GM23338 (cell line): ENCODE data around the gene ZYX. TPM values are rescaled to one million over a fixed set of nuclear protein-coding genes. Genes with fewer than 3 reads are reported as not detected.

ENCODE experiments used
- ATAC-seq: fragments of 200-7000 bp; cut with Tn5 transposase; 3 replicates; pipeline ENCODE4 v1.9.1; 2020
- DNase-seq: peaks from one replicate; pipeline ENCODE4 v3.0.0-alpha.2; 2015; ENCODE audit warnings: low spot score
- H2AFZ ChIP-seq: fragments of 200-600 bp; sonication (generic); 2 replicates; pipeline ENCODE4 v1.8.0; 2016; ENCODE audit warnings: antibody characterized with exemption, mild to moderate bottlenecking, moderate library complexity
- H3F3A ChIP-seq: fragments of 200-600 bp; sonication (generic); replicated peaks from 2 replicates; pipeline ENCODE4 v1.8.0; 2017; ENCODE audit warnings: antibody characterized with exemption, mixed run types, low read depth
- H3K27ac ChIP-seq: fragments of 200-600 bp; sonication (generic); 2 replicates; pipeline ENCODE4 v1.6.1; 2016; ENCODE audit warnings: low read depth
- H3K27me3 ChIP-seq: fragments of 200-600 bp; sonication (generic); 2 replicates; pipeline ENCODE4 v1.8.0; 2016; ENCODE audit warnings: mild to moderate bottlenecking, mixed run types, moderate library complexity; ENCODE audit not compliant: insufficient read depth
- H3K36me3 ChIP-seq: fragments of 200-600 bp; sonication (generic); 2 replicates; pipeline ENCODE4 v1.8.0; 2016; ENCODE audit warnings: mild to moderate bottlenecking; ENCODE audit not compliant: insufficient read depth
- H3K4me1 ChIP-seq: fragments of 200-600 bp; sonication (generic); 2 replicates; pipeline ENCODE4 v1.8.0; 2016; ENCODE audit warnings: mild to moderate bottlenecking, moderate library complexity; ENCODE audit not compliant: insufficient read depth
- H3K4me2 ChIP-seq: fragments of 200-600 bp; sonication (generic); 2 replicates; pipeline ENCODE4 v1.7.1; 2017; ENCODE audit warnings: mixed run types
- H3K4me3 ChIP-seq: fragments of 200-600 bp; sonication (generic); 2 replicates; pipeline ENCODE4 v1.6.1; 2016; ENCODE audit warnings: mixed run types
- H3K79me2 ChIP-seq: fragments of 200-600 bp; sonication (generic); replicated peaks from 2 replicates; pipeline ENCODE4 v1.8.0; 2017; ENCODE audit warnings: mild to moderate bottlenecking; ENCODE audit not compliant: insufficient read depth
- H3K9me2 ChIP-seq: fragments of 200-600 bp; sonication (generic); 2 replicates; pipeline ENCODE4 v1.8.0; 2017; ENCODE audit not compliant: insufficient read depth
- H4K20me1 ChIP-seq: fragments of 200-600 bp; sonication (generic); replicated peaks from 2 replicates; pipeline ENCODE4 v1.8.0; 2017; ENCODE audit warnings: mild to moderate bottlenecking; ENCODE audit not compliant: insufficient read depth
- H3K27ac Mint-ChIP-seq: 2 replicates; pipeline ENCODE4 v1.8.0; 2020; ENCODE audit warnings: inconsistent platforms, mild to moderate bottlenecking, moderate library complexity, mixed read lengths
- H3K27me3 Mint-ChIP-seq: 3 replicates; pipeline ENCODE4 v1.8.0; 2022; ENCODE audit warnings: low read depth, mild to moderate bottlenecking, moderate library complexity, mixed read lengths, inconsistent platforms; ENCODE audit not compliant: insufficient read depth, poor library complexity
- H3K36me3 Mint-ChIP-seq: 3 replicates; pipeline ENCODE4 v1.8.0; 2021; ENCODE audit warnings: low read depth, mild to moderate bottlenecking, inconsistent platforms, moderate library complexity, mixed read lengths
- H3K4me1 Mint-ChIP-seq: 3 replicates; pipeline ENCODE4 v1.8.0; 2020; ENCODE audit warnings: mild to moderate bottlenecking, inconsistent platforms, mixed read lengths
- H3K4me3 Mint-ChIP-seq: 3 replicates; pipeline ENCODE4 v1.8.0; 2021; ENCODE audit warnings: moderate library complexity, mild to moderate bottlenecking, inconsistent platforms, mixed read lengths
- H3K9me3 Mint-ChIP-seq: 3 replicates; pipeline ENCODE4 v1.8.0; 2020; ENCODE audit warnings: moderate library complexity, mild to moderate bottlenecking, inconsistent platforms, mixed read lengths
- CREB1 ChIP-seq: fragments of 250-450 bp; sonication (Bioruptor Pico); IDR thresholded peaks from 2 replicates; pipeline ENCODE4 v1.5.0; 2020; ENCODE audit warnings: low read depth, mild to moderate bottlenecking, moderate library complexity
- EZH2phosphoT487 ChIP-seq: fragments of 200-600 bp; sonication (generic); IDR thresholded peaks from one replicate; pipeline ENCODE4 v1.8.1; 2018; ENCODE audit warnings: antibody characterized with exemption; ENCODE audit not compliant: unreplicated experiment
- JUNB ChIP-seq: IDR thresholded peaks from one replicate; pipeline ENCODE4 v1.6.1; 2016; ENCODE audit warnings: antibody characterized with exemption; ENCODE audit not compliant: unreplicated experiment
- POLR2AphosphoS5 ChIP-seq: IDR thresholded peaks from 2 replicates; pipeline ENCODE4 v1.6.1; 2016; ENCODE audit warnings: antibody characterized with exemption, low read depth
- REST ChIP-seq: IDR thresholded peaks from one replicate; pipeline ENCODE4 v1.6.1; 2018; ENCODE audit warnings: antibody characterized with exemption; ENCODE audit not compliant: unreplicated experiment
- STAT1 ChIP-seq: IDR thresholded peaks from one replicate; pipeline ENCODE4 v1.6.1; 2016; ENCODE audit warnings: antibody characterized with exemption; ENCODE audit not compliant: unreplicated experiment
- ZNF114 ChIP-seq: fragments of 250-450 bp; sonication (Bioruptor Pico); IDR thresholded peaks from 2 replicates; pipeline ENCODE4 v1.5.0; 2020; ENCODE audit warnings: mild to moderate bottlenecking, moderate library complexity
- ZNF331 ChIP-seq: fragments of 250-450 bp; sonication (Bioruptor Pico); IDR thresholded peaks from 2 replicates; pipeline ENCODE4 v1.5.0; 2020; ENCODE audit warnings: low read depth, mild to moderate bottlenecking, moderate library complexity
- ZNF462 ChIP-seq: fragments of 250-450 bp; sonication (Bioruptor Pico); IDR thresholded peaks from 2 replicates; pipeline ENCODE4 v1.5.0; 2020; ENCODE audit warnings: mild to moderate bottlenecking, moderate library complexity
- polyA plus RNA-seq: library from polyadenylated mRNA; unstranded; fragments of >200 nt; fragmentation: Nextera tagmentation; extraction: Ambion mirVana; gene quantifications from 2 replicates; pipeline ENCODE4 v1.2.1, GENCODE V29; 2016
- total RNA-seq: library from RNA; depleted of rRNA; stranded (reverse); fragments of >200 nt; shearing (Covaris generic); gene quantifications from 2 replicates; pipeline ENCODE4 v1.2.3, GENCODE V29; 2014

ZYX gene
- total and polyA plus RNA-seq, 2 experiments from 2014 or later = 111 to 141 TPM

- peaks cover 15% of the 10 kb centered on the region for H3K27me3 Mint-ChIP-seq
- no peaks in the 10 kb centered on the region for H3K79me2 ChIP-seq
- H3K4me1 ChIP-seq = peaks cover 41% of the 10 kb centered on the region
- no peak overlapping the region for H3K27ac Mint-ChIP-seq
- peak overlapping the region; percentile 52; the same call in 1 of the 2 replicates for H3K27ac ChIP-seq
- H3K4me3 Mint-ChIP-seq = no peak overlapping the region
- peaks cover 6% of the 10 kb centered on the region for H3F3A ChIP-seq
- H3K36me3 ChIP-seq = no peaks in the 10 kb centered on the region
- DNase-seq = no peak
- H3K4me2 ChIP-seq = peak overlapping the region; percentile 53
- H3K4me3 ChIP-seq = no peak overlapping the region
- H2AFZ ChIP-seq = peak overlapping the region; percentile 15; the same call in 1 of the 2 replicates
- H3K9me2 ChIP-seq = peaks cover 6% of the 10 kb centered on the region; the same call in 1 of the 2 replicates
- peaks cover 41% of the 10 kb centered on the region for H3K4me1 Mint-ChIP-seq
- no peaks in the 10 kb centered on the region; the same call in 2 of the 3 replicates for H3K9me3 Mint-ChIP-seq
- ATAC-seq = peak; percentile 59
- no peaks in the 10 kb centered on the region for H4K20me1 ChIP-seq
- TF ChIP-seq STAT1 (no peak), POLR2AphosphoS5 (no peak), REST (no peak), JUNB (no peak), EZH2phosphoT487 (no peak)
- no peaks in the 10 kb centered on the region for H3K36me3 Mint-ChIP-seq
- H3K27me3 ChIP-seq = peaks cover 16% of the 10 kb centered on the region
These were observed 12.8 kb upstream of the ZYX start for GRCh38 chr7:143368387-143368786.

GRCh38 chr7:143369678-143370651 lies 11.2 kb upstream of the ZYX start:
- Histone ChIP-seq H3K4me1 (peaks cover 51% of the 10 kb centered on the region), H3K36me3 (no peaks in the 10 kb centered on the region), H3K4me2 (peak overlapping the region; percentile 67), H4K20me1 (no peaks in the 10 kb centered on the region), H3K79me2 (no peaks in the 10 kb centered on the region), H3K9me2 (peaks cover 6% of the 10 kb centered on the region; the same call in 1 of the 2 replicates), H2AFZ (no peak overlapping the region), H3F3A (peaks cover 6% of the 10 kb centered on the region), H3K27ac (peak overlapping the region; percentile 96), H3K27me3 (0 out of 2 replicates have a peak, but pooled peaks cover under 1% of the 10 kb centered on the region), H3K4me3 (peak overlapping the region; percentile 34)
- peak overlapping the region; percentile 31; the same call in 2 of the 3 replicates for H3K4me3 Mint-ChIP-seq
- ATAC-seq (peak; percentile 65), DNase-seq (peak; percentile 92)
- H3K9me3 Mint-ChIP-seq = no peaks in the 10 kb centered on the region; the same call in 2 of the 3 replicates
- H3K36me3 Mint-ChIP-seq = no peaks in the 10 kb centered on the region
- peaks cover 49% of the 10 kb centered on the region for H3K4me1 Mint-ChIP-seq
- peaks cover 7% of the 10 kb centered on the region for H3K27me3 Mint-ChIP-seq
- H3K27ac Mint-ChIP-seq = peak overlapping the region; percentile 77
- TF ChIP-seq CREB1 (CRISPR knock-in tag) (0 out of 2 replicates have a peak, but pooled peaks have one; percentile 17), ZNF114 (peak; percentile 69; the same call in 1 of the 2 replicates), ZNF462 (peak; percentile 75; the same call in 1 of the 2 replicates), JUNB (no peak), ZNF331 (CRISPR knock-in tag) (0 out of 2 replicates have a peak, but pooled peaks have one; percentile 30)
